ENCODE measurements around the gene CASP2.

Gene CASP2

DNA sequence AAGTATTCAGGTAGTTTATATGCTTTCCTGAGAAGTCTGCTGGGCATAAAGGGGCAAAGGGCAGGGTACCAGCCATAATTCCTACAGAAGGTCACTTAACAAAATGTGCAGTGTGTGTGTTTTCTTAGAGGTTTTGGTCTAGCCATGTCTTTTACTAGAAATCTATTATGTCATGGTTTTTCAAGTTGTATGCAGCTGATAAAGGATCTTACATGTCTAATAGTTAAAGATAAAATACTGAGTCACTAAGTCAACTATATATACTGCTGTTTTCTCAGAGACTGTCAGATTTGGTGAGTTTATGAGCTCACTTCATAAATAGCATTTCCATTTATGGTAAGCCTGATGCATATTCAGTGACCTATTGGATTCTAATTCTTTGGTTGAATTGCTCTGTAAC is 7.7 kb downstream of the CASP2 start:
- no peak for DNase-seq (ENCODE audit: extremely low read depth, low read depth)

DNA sequence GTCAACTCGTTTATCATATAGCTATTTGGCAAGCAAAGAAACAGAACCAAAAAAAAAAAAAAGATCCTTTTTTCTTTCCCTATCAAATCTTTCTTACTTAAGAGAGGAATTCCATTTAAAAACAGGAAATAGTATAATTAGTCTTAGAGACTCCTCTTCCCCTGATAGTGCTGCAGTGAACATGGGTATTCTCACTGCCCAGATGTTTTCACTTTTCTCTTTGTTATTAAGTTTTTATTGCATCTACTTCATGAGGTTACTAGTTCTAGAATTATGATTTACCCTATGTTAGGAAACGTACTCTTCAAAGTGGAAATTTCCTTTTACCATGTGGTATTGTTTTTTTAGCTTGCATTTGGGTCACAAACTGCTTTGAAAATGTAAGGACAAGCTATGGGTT is 8.5 kb downstream of the CASP2 start:
- TF ChIP-seq, protein P1, sequence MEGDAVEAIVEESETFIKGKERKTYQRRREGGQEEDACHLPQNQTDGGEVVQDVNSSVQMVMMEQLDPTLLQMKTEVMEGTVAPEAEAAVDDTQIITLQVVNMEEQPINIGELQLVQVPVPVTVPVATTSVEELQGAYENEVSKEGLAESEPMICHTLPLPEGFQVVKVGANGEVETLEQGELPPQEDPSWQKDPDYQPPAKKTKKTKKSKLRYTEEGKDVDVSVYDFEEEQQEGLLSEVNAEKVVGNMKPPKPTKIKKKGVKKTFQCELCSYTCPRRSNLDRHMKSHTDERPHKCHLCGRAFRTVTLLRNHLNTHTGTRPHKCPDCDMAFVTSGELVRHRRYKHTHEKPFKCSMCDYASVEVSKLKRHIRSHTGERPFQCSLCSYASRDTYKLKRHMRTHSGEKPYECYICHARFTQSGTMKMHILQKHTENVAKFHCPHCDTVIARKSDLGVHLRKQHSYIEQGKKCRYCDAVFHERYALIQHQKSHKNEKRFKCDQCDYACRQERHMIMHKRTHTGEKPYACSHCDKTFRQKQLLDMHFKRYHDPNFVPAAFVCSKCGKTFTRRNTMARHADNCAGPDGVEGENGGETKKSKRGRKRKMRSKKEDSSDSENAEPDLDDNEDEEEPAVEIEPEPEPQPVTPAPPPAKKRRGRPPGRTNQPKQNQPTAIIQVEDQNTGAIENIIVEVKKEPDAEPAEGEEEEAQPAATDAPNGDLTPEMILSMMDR (IDR thresholded peaks at IDR 0.05; ENCODE audit: low read depth, low read length): no peak
- DNase-seq (ENCODE audit: extremely low read depth, low read depth): no peak

More for the DNA sequence above, 7.7 kb downstream of the CASP2 start:
- TF ChIP-seq, protein P1 (IDR thresholded peaks at IDR 0.05; ENCODE audit: low read depth, low read length): no peak

DNA sequence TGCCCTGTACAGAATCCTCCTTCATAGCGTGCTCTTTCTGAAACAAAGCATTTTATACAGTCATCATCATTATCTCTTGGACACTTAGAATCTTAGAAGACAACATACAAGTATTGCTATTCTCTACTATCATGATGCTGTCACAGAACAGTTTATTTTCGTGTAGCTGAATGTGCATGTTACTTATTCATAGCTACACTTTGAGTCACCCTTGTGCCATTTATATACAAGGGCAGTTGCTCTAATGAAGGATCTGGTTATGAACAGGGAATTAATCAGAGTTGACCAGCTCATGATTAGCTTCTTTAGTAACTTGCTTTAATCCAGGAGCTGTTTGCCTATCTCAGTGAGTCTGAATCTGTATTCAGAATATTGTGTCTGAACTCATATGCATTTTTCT is 11.2 kb downstream of the CASP2 start:
- TF ChIP-seq, protein P1 (IDR thresholded peaks at IDR 0.05; ENCODE audit: low read depth, low read length): no peak
- DNase-seq (ENCODE audit: extremely low read depth, low read depth): no peak

DNA sequence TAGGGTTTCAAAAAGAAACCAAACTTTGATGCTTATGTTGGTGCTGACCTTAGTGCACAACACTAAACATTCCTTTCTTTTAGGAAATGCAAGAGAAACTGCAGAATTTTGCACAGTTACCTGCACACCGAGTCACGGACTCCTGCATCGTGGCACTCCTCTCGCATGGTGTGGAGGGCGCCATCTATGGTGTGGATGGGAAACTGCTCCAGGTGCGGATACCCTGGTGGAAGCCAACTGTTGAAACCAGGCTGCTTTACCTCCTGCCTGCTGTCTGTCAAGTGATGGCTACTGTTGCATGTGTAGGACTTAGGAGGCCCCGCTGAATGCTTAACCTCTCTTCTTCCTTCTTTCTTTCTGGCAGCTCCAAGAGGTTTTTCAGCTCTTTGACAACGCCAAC is 11.7 kb downstream of the CASP2 start:
- TF ChIP-seq, protein P1 (IDR thresholded peaks at IDR 0.05; ENCODE audit: low read depth, low read length): peak; percentile 29
- DNase-seq (ENCODE audit: extremely low read depth, low read depth): no peak

DNA sequence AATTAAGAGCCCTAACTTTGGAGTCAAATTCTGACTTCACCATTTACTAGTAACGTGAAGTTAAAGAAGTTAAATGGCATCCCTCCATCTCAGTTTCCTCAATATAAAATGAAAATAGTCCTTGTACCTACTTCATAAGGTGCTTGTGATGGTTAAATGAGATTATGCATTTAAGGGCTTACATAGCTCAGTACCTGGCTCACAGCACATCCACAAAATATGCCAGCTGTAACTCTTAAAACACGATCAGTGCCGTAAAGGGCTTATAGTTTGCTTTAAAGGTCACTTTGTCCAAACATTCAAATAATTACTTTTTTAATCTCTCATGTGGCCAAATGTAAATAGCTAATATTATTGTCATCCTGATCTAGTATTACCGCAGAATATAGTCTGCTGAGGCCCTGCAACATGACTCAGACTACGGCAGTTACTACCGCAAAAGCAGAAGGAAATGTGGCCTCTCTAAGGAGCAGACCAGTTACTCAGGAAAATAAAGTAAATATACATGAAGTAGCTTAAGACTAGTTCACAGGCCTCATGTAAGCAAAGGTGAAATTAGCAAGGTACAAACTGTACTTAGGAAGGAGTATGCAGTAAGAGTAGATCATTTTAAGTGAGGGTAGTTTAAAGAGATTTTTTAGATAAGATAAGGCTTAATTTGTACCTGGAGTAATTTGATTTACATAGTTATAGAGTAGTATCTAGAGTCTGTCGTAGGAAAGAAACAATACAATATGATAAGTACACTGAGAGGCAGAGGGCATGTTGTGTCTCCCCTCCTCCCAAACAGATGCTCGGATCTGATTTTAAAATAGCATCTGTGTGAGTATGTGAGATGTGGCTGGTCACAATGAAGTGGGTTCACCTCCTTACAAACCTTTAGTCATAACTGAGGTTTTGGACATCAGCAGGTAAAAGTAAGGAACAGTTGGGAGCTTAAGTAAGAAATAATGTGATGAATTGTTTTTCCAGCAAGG is 13.1 kb downstream of the CASP2 start:
- TF ChIP-seq, protein P1 (IDR thresholded peaks at IDR 0.05; ENCODE audit: low read depth, low read length): no peak
- DNase-seq (ENCODE audit: extremely low read depth, low read depth): no peak

DNA sequence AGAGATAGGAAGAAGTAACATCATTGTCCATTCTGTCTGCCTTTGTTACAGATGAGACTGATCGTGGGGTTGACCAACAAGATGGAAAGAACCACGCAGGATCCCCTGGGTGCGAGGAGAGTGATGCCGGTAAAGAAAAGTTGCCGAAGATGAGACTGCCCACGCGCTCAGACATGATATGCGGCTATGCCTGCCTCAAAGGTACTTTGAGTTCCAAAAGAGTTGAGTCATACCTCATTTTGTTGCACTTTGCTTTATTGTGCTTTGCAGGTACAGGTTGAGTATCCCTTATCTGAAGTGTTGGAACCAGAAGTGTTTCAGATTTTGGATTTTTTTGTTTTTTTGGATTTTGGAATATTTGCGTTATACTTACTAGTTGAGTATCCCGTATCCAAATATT is 15.6 kb downstream of the CASP2 start:
- TF ChIP-seq, protein P1 (IDR thresholded peaks at IDR 0.05; ENCODE audit: low read depth, low read length): no peak
- no peak for DNase-seq (ENCODE audit: extremely low read depth, low read depth)

DNA sequence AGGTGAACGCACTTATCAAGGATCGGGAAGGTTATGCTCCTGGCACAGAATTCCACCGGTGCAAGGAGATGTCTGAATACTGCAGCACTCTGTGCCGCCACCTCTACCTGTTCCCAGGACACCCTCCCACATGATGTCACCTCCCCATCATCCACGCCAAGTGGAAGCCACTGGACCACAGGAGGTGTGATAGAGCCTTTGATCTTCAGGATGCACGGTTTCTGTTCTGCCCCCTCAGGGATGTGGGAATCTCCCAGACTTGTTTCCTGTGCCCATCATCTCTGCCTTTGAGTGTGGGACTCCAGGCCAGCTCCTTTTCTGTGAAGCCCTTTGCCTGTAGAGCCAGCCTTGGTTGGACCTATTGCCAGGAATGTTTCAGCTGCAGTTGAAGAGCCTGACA is 16.8 kb downstream of the CASP2 start:
- DNase-seq (ENCODE audit: extremely low read depth, low read depth): no peak
- TF ChIP-seq, protein P1 (IDR thresholded peaks at IDR 0.05; ENCODE audit: low read depth, low read length): no peak
